NCI-H2029 (cell line): Measurements from ENCODE around the gene CCNG2.

Experiments
- DNase-seq: peaks from one replicate; lab custom pipeline; 2025; lab: John Stamatoyannopoulos, UW

The CCNG2 gene

DNA sequence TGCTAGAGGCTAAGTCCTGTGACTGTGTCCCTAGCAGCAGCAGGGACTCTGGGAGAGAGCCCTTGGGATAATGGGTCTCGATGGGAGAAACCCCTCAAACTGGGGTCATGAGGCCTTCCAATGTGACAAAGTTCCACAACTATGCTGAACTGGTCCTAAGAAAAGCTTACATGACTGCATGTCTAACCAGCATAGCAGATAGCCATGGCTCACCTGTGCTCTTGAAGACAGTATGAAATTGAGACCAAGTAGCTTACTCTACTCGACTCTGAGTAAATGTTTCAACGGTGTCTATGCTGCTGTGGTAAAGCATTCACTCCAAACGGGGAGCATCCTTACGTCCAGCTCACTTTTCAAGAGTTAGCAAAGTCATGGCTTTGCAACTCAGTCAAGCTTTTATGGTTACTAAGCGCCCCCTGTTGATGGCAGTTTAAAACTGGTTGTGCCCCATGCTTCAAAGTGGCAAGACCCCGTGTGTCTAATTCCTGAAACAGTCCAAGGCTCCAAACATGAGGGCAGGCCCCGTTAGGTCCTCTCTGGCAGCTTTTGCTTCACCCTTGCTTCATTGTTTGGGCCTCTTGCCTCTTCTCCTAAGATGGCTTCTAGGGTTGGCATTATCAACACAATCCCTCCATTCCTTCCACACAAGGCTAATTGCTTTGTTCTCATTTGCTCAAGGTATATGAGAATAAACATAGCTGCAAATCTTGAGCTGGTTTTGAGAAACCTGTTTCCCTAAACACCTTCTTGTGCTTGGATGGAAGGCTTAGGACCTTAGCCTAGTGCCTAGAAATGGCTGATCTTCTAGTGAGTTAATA is 46.6 kb downstream of the CCNG2 start:
- peak; percentile 30 for DNase-seq

DNA sequence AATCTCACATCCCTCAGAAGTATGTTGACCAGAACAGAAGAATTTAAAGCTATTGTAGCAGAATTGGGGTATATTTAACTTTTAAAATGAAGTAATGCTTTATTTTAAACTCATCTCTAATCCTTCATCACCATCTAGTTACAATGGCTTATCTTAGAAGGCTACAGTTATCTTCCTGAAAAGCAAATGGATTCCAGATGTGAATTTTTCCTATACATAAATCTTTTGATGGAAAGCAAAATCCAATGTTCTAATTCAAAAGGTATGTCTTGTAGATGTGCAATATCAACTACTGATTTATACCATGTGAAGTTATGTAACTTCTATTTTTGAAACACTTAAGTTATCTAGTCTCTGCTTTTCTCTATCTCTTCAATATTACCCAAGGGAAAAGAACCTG is 47.6 kb downstream of the CCNG2 start:
- no peak for DNase-seq

DNA sequence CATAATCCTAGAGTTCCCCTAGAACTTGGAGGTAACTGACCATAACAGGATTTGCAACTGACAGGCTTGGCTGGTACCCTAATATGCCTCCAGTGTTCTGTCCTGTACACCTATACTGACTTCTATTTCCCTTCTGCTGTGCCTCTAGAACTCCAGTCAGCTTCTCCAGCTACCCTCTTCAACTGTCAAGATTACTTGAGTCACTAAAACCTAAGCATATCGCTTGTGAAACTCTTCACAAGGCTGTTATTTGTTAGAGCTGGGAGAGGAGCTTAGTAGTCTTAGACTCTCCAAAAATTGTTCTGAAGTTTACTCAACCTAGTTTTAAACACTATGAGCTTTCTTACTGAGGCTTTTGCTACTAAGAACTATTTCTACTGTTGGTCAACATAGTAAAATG is 52.0 kb downstream of the CCNG2 start:
- no peak for DNase-seq

DNA sequence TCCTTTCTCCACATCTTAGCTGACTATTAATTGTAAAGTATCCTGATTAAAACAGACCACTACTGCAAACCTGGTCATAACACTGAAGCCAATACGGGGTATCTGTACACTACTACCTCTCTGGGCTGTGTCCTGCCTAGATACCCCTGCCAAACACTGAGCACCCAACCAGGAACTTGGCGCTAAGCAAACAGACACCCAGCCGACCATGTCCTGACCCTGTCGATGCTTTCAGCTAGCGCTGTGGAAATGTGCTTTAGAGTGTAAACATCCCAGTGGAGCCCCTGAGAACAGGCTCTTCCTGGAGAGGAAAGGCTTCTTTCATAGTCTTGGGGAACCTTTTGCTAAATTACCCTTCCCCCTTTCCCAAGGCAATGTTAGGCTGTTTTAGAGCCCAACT is 52.9 kb downstream of the CCNG2 start:
- DNase-seq: no peak

DNA sequence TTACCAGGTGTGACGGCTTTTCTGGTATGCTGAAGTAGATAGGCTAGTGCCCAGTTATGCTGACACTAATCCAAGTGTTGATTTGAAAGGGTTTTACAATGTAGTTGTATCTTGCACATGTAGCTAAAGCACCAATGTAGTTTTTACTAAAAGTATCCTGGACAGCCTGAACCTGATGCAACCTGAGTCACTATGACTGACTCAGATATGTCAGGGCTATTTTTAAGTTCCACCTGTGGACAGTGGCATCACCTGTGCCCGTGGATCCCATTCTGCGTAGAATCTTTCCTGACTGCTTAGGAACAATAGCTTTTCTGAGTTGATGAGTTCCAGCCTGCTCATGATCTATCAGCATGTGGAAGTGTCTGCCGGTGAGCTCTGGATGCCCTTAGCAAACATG is 58.1 kb downstream of the CCNG2 start:
- DNase-seq: no peak

DNA sequence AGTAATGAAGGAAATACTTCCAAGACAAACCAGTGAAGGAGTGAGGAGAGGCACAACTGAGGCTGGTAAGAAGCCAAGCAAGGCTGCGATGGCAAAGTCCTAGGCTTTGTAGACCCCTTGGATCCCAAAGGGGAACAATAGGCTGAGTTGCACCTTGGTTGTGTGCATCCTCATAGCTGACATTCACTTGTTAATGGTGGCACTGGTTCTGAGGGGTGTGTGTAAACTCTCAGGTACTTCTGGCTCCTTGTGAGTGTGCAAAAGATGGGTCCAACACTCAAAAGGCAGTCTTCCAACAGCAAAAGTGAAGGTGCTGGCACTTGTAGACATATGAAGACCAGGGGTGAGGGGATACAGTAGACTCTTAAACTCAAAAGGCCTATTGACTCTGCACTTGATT is 60.5 kb downstream of the CCNG2 start:
- no peak for DNase-seq

DNA sequence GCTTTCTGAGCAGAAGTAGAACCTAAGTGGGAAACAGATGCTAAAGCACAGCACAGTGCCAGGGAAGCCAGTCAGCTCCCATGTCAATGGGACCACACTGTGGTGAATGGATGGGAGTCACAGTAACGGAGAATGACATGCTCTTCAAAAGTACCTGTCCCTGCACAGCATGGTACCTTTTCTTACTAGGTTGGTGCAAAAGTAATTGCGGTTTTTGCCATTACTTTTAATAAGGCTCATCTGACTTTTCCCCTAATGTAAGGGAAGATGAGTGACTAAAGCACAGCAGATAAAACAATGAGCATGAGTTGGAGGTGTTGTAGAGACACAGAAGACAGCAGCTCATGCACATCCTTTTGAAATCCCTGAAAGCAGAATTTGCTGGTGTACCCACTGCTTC is 62.3 kb downstream of the CCNG2 start:
- DNase-seq: no peak
